KBM-7 (cell line): ENCODE data around the gene MFAP4.

Experiments
- DNase-seq: peaks from one replicate; pipeline ENCODE4 v3.0.0-alpha.2; 2015
- in situ Hi-C: fragments of 300-500 bp; cut with MboI; formaldehyde crosslinking; loops from 2 replicates; pipeline ENCODE4 v1.14.3; 2020; ENCODE audit warnings: low sequenced_read_pairs, low pct_unique_long_range_greater_than_20kb, mixed read lengths

The MFAP4 gene

DNA sequence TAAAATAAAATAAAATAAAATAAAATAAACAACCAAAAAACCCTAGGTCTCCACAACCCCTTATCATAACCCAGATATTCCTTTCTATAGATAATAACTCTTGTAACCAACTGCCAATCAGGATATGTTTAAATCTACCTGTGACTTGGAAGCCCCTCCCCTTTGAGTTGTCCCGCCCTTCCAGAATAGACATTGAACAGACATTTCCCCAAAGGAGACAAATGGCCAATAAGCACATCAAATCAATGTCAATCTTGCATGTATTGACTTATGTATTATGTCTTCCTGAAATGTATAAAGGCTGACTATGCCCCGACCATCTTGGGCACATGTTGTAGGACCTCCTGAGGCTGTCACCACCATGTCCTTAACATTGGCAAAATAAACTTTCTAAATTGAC lies 10.2 kb downstream of the MFAP4 start:
- in situ Hi-C loops: no loop called here
- DNase-seq: no peak

DNA sequence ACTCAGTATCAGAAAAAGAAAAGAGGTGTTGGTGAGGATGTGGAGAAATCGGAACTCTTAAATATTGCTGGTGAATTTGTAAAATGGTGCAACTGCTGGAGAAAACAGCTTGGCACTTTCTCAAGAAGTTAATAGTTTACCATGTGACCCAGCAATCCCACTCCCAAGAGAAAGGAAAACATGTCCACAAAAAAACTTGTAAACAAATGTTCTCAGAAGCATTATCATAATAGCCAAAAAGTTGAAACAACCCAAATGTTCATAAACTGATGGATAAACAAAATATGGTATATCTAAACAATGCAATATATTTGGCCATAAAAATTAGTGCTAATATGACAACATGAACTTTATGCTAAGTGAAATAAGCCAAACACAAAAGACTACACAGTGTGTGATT lies 11.3 kb downstream of the MFAP4 start:
- in situ Hi-C loops: no loop called here
- no peak for DNase-seq

DNA sequence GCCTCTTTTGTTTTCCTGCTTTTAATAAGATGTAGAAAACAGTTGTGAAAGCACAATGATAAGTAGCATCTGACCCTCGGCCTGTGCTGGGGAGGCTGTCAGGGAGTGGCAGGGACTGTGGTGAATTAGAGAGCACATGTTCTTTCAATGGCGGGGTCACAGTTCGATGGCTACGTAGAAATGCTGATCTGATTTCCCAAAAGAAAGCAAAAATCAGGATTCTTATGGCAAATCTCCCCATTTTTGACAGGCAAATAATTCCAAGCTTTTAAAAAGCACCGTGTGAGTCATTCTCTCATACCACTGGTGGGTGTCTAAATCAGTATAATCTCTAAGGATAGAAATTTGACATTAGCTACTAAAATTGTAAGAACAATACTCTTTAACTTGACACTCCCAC lies 12.9 kb downstream of the MFAP4 start:
- in situ Hi-C loops: no loop called here

DNA sequence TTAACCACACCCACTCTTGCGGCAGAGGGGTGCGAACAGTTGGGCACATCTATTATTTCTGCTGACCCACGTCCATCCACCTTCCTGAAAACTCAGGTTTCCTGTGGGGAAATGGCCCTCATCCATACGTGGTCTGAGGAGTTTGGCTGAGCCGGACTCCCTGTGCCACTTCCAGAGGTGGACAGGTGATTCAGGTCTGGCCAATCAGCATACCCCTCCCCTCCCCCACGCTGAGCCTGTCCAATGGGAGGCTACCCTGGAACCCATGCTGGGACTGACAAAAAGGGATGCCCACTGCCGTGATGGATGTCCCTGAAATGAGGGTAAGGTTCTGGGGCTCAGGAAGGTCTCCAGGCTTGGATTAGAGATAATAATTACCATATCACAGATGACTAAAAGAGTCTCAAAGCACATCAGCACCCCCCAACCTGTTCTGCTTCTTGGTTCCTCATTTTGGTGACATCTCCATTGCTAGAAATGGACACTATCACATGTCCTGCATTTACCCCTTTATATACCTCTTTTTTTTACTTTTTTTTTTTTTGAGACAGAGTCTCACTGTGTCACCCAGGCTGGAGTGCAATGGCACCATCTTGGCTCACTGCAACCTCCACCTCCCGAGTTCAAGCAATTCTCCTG lies 14.0 kb downstream of the MFAP4 start:
- DNase-seq: no peak
- in situ Hi-C loops: no loop called here

More for the DNA sequence above, 12.9 kb downstream of the MFAP4 start:
- no peak for DNase-seq

DNA sequence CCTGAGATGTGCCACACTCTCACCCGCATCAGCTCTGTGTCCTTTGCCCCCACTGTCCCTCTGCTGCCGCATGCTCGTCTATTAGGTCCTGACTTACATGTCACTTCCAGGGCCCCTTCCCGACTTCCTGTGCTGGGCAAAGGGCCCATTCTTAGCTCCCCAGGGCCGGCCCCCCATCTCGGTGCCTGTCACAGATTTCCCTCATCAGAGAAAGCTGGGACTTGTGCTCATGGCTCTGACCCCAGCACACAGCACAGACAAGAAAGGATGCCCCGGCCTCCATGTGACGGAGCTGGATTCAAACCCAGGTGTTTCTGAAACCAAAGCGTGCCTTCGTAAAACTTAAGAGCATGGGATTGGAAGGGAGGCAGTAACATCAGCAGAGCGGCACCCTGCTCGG lies 14.6 kb downstream of the MFAP4 start:
- in situ Hi-C loops: no loop called here
- no peak for DNase-seq

GRCh38 chr17:19372011-19372370 lies 15.0 kb downstream of the MFAP4 start:
- in situ Hi-C loops: no loop called here
- DNase-seq: no peak

DNA sequence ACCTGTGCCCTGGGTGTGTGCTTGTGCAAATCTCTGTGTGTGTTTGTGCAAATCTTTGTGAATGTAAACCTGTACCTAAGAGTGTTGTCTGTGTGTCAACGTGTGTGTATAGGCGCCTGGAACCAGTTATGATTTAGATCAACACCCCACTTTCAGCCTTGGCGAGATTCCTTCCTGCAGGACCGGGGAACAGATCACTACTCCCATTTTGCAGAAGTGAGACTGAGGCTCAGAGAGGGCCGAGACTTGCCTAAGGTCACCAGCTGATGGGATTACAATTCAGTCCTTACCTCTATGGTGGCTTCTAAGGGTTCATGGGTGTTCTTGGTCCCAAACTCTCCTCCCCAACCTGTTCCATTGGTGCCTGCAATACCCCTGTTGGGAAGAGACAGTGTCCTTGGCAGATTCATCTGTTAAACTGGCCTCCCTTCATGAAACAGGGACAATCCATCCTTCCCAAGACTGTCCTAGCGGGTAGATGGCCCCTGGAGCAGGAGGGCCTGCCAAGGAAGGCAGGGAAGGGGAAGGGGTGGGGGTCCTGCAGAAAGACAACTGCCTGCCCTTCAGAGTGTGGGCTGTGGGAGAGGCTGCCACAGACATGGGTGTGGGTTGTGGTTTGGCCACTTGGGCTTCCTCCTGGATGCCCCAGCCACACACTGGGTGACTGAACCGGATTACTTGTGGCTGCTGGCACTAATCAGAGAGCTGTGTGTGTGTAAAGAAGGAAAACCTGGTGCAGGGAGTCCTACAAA lies 15.6 kb downstream of the MFAP4 start:
- in situ Hi-C loops: no loop called here
- DNase-seq: peak; percentile 25

DNA sequence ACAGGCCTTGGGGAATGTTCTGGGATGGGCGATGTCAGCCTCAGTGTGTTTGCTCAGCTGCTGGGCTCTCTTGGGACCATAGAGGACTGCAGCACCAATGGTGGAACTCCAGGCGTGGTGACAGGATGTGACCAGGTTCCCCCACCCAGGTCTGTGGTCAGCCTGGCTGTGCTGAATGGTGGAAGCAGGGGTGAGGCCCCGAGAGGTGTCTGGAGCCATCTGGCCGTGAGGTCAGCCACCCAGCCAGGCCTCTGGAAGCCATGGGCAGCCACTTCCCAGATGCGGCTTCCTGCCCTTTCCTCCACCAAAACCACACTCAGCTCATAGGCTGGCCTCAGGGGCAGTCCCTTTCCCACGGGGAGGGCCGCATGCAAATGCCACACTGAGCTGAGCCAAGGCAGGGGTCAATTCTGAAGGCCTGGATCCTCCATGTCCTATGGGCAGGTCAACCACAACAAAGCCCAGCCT lies 16.5 kb downstream of the MFAP4 start:
- no peak for DNase-seq
- in situ Hi-C loops: no loop called here

DNA sequence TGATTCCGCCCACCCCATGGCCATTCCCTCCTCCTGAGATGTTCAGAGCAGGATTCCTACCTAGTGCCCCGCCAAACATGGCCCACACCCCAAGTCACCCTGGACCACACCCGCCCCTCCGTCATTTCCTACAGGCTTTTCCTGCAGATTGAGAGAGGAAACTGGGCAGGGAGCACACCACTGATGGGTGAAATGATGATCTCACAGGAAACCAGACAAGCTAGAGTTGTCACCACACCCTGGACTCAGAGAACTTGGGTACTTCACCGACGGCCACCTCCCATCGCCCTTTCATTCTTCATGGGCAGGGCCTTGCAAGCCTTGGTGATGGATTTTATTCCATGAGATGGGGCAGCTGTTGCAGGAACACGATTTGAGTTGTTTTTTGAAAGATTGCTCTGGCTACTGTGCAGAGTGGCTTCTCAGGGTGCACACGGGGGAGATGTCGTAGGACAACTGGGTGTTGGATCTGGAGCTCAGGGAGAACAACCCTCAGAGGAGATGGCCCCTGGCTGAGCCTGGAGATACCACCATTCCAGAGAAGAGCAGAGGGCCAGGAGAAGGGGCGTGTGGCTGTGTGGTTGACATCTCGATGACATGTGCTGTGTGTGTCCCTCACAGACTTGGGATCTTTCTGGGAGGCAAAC lies 17.0 kb downstream of the MFAP4 start:
- in situ Hi-C loops: loop anchor here (10.0 kb wide), 2 partner anchors 45 to 75 kb away; partner anchors contain the start of gene RNF112

DNA sequence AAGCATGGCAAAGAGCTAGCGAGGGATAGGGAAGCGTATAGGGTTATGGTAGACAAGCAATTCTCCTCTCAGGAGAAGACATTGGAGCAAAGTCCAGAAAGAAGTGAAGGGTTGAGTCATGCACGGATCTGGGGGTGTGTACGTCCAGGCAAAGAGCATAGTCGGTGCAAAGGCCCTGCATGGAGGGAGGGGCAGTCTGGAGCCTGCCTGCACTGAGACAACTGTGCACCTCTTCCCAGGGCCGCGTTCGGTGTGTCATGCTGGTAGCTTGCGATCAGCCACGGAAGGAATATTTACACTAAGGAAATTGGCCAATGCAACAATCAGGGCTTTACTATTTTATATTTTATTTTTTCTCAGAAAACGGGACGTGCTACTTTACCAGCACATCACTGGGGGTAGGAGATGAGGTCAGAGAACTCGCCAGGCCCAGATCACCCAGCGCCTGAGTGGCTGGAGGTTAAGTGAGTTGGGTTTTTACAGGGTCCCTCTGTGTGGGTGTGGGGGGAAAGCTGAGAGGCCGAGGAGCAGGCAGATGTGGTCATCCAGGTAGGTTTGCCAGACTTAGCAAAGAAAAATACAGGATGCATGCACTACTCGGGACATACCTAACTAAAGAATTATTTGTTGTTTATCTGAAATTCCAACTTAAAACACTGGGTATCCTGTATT lies 17.7 kb downstream of the MFAP4 start:
- no peak for DNase-seq
- in situ Hi-C loops: loop anchor here (10.0 kb wide), 2 partner anchors 46 to 76 kb away; partner anchors contain the start of gene RNF112

More for the DNA sequence above, 17.0 kb downstream of the MFAP4 start:
- DNase-seq: no peak

DNA sequence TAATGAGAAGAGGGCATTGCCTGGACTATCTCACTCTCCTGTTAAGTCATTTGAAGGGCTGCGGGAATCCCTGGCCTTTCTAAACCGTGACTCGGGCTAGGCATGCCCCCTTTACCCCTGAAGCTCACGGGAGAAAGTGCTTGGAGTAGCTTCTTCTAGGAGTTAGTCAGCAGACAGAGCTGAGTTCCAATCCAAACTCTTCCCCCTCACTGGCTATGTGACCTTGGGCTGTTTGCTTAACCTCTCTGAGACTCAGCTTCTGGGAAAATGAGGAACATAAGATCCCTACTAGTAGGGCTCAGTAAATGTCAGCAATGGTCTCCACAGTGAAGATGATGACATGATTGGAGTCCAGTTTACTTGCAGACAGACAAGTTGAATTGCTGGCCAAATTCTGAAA lies 18.8 kb downstream of the MFAP4 start:
- in situ Hi-C loops: loop anchor here (10.0 kb wide), 2 partner anchors 47 to 77 kb away; partner anchors contain the start of gene RNF112
- DNase-seq: no peak

DNA sequence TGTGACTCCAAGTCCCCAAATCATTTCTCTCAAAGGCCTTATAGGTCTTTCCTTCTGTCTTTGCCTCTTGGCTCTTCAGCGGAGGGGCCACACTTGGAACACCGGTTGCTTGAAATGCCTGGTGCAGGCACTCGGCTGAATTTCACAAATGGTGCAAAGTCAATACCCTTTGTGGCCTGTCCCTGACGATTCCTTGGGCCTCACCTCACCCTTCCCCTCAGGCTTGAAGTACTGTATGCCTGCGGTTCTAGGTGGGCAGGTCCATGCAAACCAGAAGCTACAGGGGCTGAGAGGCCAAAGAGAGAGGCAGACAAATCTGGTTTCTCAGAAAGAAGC lies 20.4 kb downstream of the MFAP4 start:
- in situ Hi-C loops: loop anchor here (10.0 kb wide), 2 partner anchors 48 to 78 kb away; partner anchors contain the start of gene RNF112
- DNase-seq: no peak

GRCh38 chr17:19365833-19366636 lies 21.0 kb downstream of the MFAP4 start:
- no peak for DNase-seq
- in situ Hi-C loops: loop anchor here (10.0 kb wide), 2 partner anchors 49 to 79 kb away; partner anchors contain the start of gene RNF112

GRCh38 chr17:19365499-19365817 lies 21.5 kb downstream of the MFAP4 start:
- in situ Hi-C loops: loop anchor here (10.0 kb wide), 2 partner anchors 49 to 79 kb away; partner anchors contain the start of gene RNF112

GRCh38 chr17:19364699-19365498 lies 22.1 kb downstream of the MFAP4 start:
- in situ Hi-C loops: loop anchor here (10.0 kb wide), 2 partner anchors 50 to 80 kb away; partner anchors contain the start of gene RNF112
- DNase-seq: no peak

More at GRCh38 chr17:19365499-19365817, 21.5 kb downstream of the MFAP4 start:
- DNase-seq: no peak

GRCh38 chr17:19363460-19364035 lies 23.4 kb downstream of the MFAP4 start:
- no peak for DNase-seq
- in situ Hi-C loops: loop anchor here (10.0 kb wide), 2 partner anchors 51 to 81 kb away; partner anchors contain the start of gene RNF112

GRCh38 chr17:19363114-19363438 lies 23.9 kb downstream of the MFAP4 start:
- in situ Hi-C loops: loop anchor here (10.0 kb wide), 2 partner anchors 52 to 82 kb away; partner anchors contain the start of gene RNF112
- no peak for DNase-seq
